GM12873 (cell line): Measurements from ENCODE around the gene ANGPT4.

Source experiments
- TF ChIP-seq, protein P1 (sequence below): IDR thresholded peaks from 2 replicates; pipeline ENCODE4 v1.5.1; 2012; ENCODE audit warnings: low read depth, mild to moderate bottlenecking, moderate library complexity, low read length, control low read depth; ENCODE audit not compliant: insufficient read depth; ENCODE audit errors: missing control alignments

ANGPT4 gene

DNA sequence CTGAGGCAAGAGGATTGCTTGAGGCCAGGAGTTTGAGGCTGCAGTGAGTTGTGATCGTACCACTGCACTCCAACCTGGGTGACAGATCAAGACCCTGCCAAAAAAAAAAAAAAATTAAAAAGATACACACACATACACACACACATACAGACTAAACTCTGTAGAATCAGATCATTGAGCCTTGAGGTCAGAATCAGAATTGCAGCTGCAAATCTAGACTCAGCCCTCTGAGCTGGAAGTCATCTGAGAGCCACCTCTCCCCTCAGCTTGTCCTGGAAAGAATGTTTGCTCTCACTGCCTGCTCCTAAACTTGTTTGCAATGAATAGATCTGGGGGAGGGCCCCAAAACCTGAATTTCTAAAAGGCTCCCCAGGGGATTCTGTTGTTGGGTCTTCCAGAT is 41.4 kb upstream of the ANGPT4 start:
- TF ChIP-seq, protein P1, sequence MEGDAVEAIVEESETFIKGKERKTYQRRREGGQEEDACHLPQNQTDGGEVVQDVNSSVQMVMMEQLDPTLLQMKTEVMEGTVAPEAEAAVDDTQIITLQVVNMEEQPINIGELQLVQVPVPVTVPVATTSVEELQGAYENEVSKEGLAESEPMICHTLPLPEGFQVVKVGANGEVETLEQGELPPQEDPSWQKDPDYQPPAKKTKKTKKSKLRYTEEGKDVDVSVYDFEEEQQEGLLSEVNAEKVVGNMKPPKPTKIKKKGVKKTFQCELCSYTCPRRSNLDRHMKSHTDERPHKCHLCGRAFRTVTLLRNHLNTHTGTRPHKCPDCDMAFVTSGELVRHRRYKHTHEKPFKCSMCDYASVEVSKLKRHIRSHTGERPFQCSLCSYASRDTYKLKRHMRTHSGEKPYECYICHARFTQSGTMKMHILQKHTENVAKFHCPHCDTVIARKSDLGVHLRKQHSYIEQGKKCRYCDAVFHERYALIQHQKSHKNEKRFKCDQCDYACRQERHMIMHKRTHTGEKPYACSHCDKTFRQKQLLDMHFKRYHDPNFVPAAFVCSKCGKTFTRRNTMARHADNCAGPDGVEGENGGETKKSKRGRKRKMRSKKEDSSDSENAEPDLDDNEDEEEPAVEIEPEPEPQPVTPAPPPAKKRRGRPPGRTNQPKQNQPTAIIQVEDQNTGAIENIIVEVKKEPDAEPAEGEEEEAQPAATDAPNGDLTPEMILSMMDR, result no peak

DNA sequence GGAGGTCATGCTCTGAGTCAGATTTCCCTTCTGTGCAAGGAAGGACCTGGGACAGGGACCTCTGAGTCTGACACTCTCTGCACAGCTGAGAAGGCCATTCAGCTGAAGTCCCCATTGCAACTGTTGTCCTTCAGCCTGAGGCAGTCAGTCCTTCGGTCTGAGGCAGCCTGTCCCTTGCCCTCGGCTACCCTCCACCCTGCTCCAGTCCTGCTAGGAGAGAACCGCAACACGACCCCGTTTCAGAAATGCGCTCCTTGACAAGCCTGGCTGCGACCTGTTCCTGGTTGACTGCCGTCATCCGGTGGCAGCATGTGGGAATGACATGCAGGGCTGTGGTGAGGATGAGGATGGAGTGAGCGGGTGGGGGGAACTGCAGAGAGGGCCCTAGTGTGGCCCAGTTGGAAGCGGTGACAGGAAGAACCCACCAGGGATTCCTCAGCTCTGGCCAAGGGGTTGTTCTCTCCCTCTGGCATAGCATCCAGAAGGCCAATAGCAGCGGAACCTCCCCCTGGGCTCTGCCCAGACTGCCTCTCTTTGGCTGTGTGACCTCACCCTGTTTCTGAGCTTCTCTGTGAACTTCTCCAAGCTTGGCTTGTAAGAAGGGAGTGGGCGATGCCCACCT is 40.3 kb upstream of the ANGPT4 start:
- TF ChIP-seq, protein P1, result peak; percentile 98

DNA sequence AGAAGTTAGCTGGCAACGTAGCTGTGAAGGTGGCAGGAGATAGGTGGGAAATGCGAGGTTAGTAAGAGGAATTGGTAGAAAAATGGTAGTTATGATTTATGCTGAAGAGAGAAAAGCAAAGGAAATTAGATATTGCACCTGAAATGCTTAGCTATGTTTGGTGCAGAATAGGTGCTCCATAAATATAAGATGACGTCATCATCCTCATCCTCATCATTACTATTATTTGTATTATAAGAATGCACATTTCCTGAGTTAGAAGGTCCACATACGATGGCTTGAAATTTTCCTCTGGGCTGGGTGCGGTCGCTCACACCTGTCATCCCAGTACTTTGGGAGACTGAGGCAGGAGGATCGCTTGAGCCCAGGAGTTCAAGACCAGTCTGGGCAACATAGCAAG is 39.5 kb upstream of the ANGPT4 start:
- TF ChIP-seq, protein P1, result no peak

DNA sequence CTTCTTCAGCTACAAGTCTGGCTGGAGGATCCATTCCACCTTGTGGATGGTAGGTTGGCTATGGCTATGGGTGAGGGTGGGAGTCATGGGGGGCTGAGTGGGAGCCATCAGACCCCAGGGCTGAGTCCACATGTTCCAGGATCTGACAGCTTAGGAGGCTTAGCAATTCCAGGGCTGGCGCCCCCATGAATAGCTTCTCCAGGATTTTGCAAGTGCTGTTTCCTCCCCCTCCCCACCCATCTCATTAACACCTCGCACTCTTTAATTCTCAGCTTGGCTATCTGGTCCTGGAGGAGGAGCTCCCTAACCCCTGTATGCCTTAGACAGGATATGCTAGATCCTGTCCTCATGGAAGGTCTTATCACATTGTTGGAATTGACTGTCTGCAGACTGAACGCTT is 39.0 kb upstream of the ANGPT4 start:
- TF ChIP-seq, protein P1, result no peak

DNA sequence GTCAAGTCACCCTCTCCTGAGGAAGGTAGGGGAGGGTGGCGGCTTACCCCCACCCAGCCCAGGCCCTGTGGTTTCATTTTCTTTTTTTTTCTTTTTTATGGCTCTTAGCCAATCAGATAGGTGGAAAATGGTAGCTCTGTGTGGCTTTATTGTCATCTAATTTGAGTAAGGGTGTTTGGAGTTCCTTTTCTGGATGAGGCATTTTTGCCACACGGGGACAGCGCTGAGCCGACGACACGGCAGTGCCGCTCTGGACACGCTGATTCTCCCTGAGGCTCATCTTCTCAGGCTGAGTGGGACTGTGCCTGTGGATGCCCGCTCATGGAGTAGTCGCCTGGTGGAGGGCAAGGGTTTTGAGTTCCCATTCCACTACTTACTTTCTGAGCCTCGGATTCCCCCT is 37.6 kb upstream of the ANGPT4 start:
- TF ChIP-seq, protein P1, result no peak

DNA sequence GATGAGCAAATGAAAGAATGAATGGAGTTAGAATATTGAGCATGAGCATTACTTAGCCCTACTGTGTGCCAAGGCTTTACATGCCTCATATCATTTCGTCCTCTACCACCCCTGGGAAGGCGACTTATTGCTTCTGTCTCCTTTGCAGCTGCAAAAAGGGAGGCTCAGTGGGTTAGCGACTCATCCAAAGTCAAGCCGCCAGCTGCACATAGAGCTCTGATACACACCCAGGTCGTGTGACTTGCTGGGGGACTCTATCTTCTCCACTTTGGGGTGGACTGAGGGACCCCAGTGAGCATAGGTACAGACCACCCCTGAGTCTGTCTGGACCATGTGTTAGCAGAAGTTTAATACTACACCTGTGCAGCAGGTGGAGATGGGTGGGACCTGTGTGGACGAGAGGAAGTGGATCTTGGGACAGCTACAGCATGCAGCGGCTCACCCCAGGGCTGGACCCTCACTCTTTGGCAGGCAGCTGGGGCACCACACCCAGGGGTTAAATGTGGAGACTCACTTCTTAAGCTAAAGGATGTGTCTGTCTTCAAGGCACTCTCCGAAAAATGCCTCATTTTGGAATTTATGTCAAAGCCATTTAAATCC is 36.2 kb upstream of the ANGPT4 start:
- TF ChIP-seq, protein P1, result no peak

DNA sequence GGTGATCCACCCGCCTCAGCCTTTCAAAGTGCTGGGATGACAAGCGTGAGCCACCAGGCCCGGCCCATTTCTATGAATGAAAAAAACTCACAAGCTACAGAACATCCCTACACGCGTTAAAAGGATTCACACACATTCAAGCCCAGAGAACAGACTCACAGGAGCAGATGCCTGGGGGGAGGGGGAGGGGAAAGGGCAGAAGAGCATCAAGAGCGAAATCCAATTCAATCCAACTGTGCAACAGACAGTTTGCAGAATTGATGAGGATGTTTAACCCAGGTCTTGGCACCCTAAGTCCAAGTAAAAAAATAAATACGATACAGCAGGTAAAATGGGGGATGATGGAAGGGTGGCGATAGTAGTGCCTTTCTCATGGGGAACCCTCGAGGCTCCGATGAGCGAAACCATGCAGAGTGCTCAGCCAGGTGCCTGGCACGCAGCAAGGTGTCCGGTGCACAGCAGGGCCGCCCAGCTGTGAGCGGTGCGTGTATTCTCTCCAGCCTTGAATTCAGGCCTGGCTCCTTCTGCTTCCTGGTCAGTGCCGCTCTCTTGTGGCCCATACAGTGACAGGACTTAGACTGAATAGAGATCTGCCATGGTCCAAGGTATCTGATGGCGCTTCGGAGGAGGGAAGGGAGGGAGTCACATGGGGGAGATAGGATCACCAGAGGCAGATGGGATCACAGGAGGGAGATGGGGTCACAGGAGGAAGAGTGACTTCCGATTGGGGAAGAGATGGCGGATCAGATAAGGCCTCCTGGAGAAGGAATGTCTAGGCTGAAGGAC is 35.4 kb upstream of the ANGPT4 start:
- TF ChIP-seq, protein P1, result no peak
